SK-N-SH treated with all-trans-retinoic acid at 6 μM for 48 hours (cell line): ENCODE data around the gene MIDN.
A peak's percentile ranks its signal among the peaks of the same experiment; 100 is the strongest.

Source experiments
- ATAC-seq: fragments of 200-7000 bp; cut with Tn5 transposase; 3 replicates; pipeline ENCODE4 v1.9.1; 2020; ENCODE audit warnings: mild to moderate bottlenecking, moderate library complexity
- ARNTL ChIP-seq: fragments of 450-650 bp; formaldehyde crosslinking; IDR thresholded peaks from 2 replicates; pipeline ENCODE4 v1.5.0; 2020; ENCODE audit warnings: low read depth, mild to moderate bottlenecking, moderate library complexity, borderline replicate concordance
- BACH2 ChIP-seq: fragments of 250-450 bp; sonication (Bioruptor Pico); IDR thresholded peaks from 2 replicates; pipeline ENCODE4 v1.9.0; 2021; ENCODE audit warnings: mild to moderate bottlenecking, borderline replicate concordance
- CREB5 ChIP-seq: fragments of 250-450 bp; sonication (Bioruptor Pico); IDR thresholded peaks from 2 replicates; pipeline ENCODE4 v1.5.1; 2020; ENCODE audit warnings: low read depth, mild to moderate bottlenecking, moderate library complexity
- CSDC2 ChIP-seq: fragments of 250-450 bp; sonication (Bioruptor Pico); IDR thresholded peaks from 2 replicates; pipeline ENCODE4 v1.5.0; 2020; ENCODE audit warnings: mild to moderate bottlenecking, moderate library complexity
- CSRNP3 ChIP-seq: fragments of 250-450 bp; sonication (Bioruptor Pico); IDR thresholded peaks from 2 replicates; pipeline ENCODE4 v1.5.1; 2021; ENCODE audit warnings: mild to moderate bottlenecking, moderate library complexity
- ESRRG ChIP-seq: fragments of 250-450 bp; sonication (Bioruptor Pico); IDR thresholded peaks from 2 replicates; pipeline ENCODE4 v1.6.1; 2021; ENCODE audit warnings: mild to moderate bottlenecking
- GLIS3 ChIP-seq: fragments of 250-450 bp; sonication (Bioruptor Pico); IDR thresholded peaks from 2 replicates; pipeline ENCODE4 v1.5.0; 2020; ENCODE audit warnings: mild to moderate bottlenecking, moderate library complexity
- ISL1 ChIP-seq: fragments of 250-450 bp; sonication (Bioruptor Pico); IDR thresholded peaks from 2 replicates; pipeline ENCODE4 v2.1.2; 2022; ENCODE audit warnings: mild to moderate bottlenecking, moderate library complexity
- PPARA ChIP-seq: fragments of 250-450 bp; sonication (Bioruptor Pico); IDR thresholded peaks from 2 replicates; pipeline ENCODE4 v1.5.0; 2020; ENCODE audit warnings: mild to moderate bottlenecking, borderline replicate concordance
- RARB ChIP-seq: fragments of 250-450 bp; sonication (Bioruptor Pico); IDR thresholded peaks from 2 replicates; pipeline ENCODE4 v1.8.0; 2021; ENCODE audit warnings: mild to moderate bottlenecking, moderate library complexity
- SNAI2 ChIP-seq: fragments of 250-450 bp; sonication (Bioruptor Pico); IDR thresholded peaks from 2 replicates; pipeline ENCODE4 v1.5.0; 2020; ENCODE audit warnings: mild to moderate bottlenecking, moderate library complexity
- TCF4 ChIP-seq: fragments of 250-450 bp; sonication (Bioruptor Pico); IDR thresholded peaks from 2 replicates; pipeline ENCODE4 v1.8.0; 2021; ENCODE audit warnings: mild to moderate bottlenecking, moderate library complexity, borderline replicate concordance
- TOX ChIP-seq: fragments of 250-450 bp; sonication (Bioruptor Pico); IDR thresholded peaks from 2 replicates; pipeline ENCODE4 v1.8.0; 2021; ENCODE audit warnings: mild to moderate bottlenecking, moderate library complexity, borderline replicate concordance
- TSHZ2 ChIP-seq: fragments of 250-450 bp; sonication (Bioruptor Pico); IDR thresholded peaks from 2 replicates; pipeline ENCODE4 v1.5.0; 2020; ENCODE audit warnings: mild to moderate bottlenecking, moderate library complexity
- ZC3H10 ChIP-seq: fragments of 250-450 bp; sonication (Bioruptor Pico); IDR thresholded peaks from 2 replicates; pipeline ENCODE4 v1.5.1; 2021; ENCODE audit warnings: mild to moderate bottlenecking, moderate library complexity
- ZFP3 ChIP-seq: fragments of 250-450 bp; sonication (Bioruptor Pico); IDR thresholded peaks from 2 replicates; pipeline ENCODE4 v1.5.0; 2020; ENCODE audit warnings: mild to moderate bottlenecking, moderate library complexity
- ZFP30 ChIP-seq: fragments of 450-650 bp; formaldehyde crosslinking; IDR thresholded peaks from 2 replicates; pipeline ENCODE4 v1.5.0; 2022; ENCODE audit warnings: mild to moderate bottlenecking, moderate library complexity
- ZNF565 ChIP-seq: fragments of 450-650 bp; formaldehyde crosslinking; conservative IDR thresholded peaks from 2 replicates; pipeline ENCODE4 v1.5.0; 2020; ENCODE audit warnings: low read depth, mild to moderate bottlenecking, moderate library complexity
- ZNF70 ChIP-seq: fragments of 450-650 bp; formaldehyde crosslinking; IDR thresholded peaks from 2 replicates; pipeline ENCODE4 v1.5.0; 2020; ENCODE audit warnings: mild to moderate bottlenecking, moderate library complexity
- ZNF8 ChIP-seq: fragments of 450-650 bp; formaldehyde crosslinking; IDR thresholded peaks from 2 replicates; pipeline ENCODE4 v1.5.0; 2020; ENCODE audit warnings: mild to moderate bottlenecking, moderate library complexity

Gene MIDN

DNA sequence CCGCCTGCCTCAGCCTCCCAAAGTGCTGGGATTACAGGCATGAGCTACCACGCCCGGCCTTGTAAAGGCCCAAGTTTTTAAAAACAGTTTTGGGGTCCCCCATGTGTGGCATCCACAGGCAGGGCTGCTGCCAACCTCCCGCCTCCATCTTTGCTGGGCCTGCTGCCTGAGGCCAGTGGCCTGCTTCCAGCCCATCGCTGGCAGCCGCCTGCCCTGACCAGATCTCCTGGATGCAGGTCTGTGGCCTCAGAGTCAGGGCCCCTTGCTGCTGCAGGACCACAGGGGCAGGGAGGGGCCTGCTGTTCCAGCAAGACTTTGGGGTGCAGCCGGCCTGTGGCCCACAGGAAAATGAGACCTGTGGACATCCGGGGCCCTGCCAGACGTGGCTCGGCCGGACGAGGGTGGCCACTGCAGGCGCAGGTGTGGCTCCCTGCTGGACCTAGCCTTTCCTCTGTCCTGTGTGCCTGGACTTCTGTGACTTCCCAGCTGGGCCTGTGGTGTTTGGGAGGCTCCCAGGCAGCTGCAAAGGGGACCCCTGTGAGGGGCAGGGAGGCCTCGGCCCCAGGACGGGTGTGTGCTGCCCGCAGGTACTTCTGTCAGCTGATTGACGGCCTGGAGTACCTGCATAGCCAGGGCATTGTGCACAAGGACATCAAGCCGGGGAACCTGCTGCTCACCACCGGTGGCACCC, 28.5 kb upstream of the MIDN start:
- ATAC-seq = no peak
- TF ChIP-seq CSRNP3 (CRISPR knock-in tag) (no peak), ZC3H10 (CRISPR knock-in tag) (no peak), PPARA (CRISPR knock-in tag) (no peak), ESRRG (CRISPR knock-in tag) (no peak), TOX (CRISPR knock-in tag) (no peak), TSHZ2 (CRISPR knock-in tag) (no peak), ZFP3 (no peak)

- TF ChIP-seq ARNTL (CRISPR knock-in tag) (no peak), ZNF70 (CRISPR knock-in tag) (no peak)
Observed at GRCh38 chr19:1220477-1220930, 27.9 kb upstream of the MIDN start.

GRCh38 chr19:1220976-1221903, 27.1 kb upstream of the MIDN start:
- no peak for TF ChIP-seq ESRRG (CRISPR knock-in tag)
- no peak for TF ChIP-seq ZC3H10 (CRISPR knock-in tag)
- TF ChIP-seq RARB (CRISPR knock-in tag) = no peak
- TF ChIP-seq TCF4 (CRISPR knock-in tag) = no peak
- no peak for TF ChIP-seq TSHZ2 (CRISPR knock-in tag)
- peak; percentile 53 for ATAC-seq

More at GRCh38 chr19:1220477-1220930, 27.9 kb upstream of the MIDN start:
- no peak for ATAC-seq

GRCh38 chr19:1221904-1222255, 26.5 kb upstream of the MIDN start:
- TF ChIP-seq ISL1 = no peak
- TF ChIP-seq CSDC2 (CRISPR knock-in tag) = no peak
- no peak for TF ChIP-seq ZFP3
- TF ChIP-seq BACH2 (CRISPR knock-in tag) = no peak
- TF ChIP-seq CREB5 (CRISPR knock-in tag) = no peak
- TF ChIP-seq ZNF70 (CRISPR knock-in tag) = no peak
- no peak for TF ChIP-seq TSHZ2 (CRISPR knock-in tag)
- TF ChIP-seq PPARA (CRISPR knock-in tag) = no peak
- TF ChIP-seq ZC3H10 (CRISPR knock-in tag) = no peak
- TF ChIP-seq ZNF565 = no peak
- TF ChIP-seq ZFP30 (CRISPR knock-in tag) = no peak
- no peak for TF ChIP-seq TOX (CRISPR knock-in tag)
- TF ChIP-seq GLIS3 (CRISPR knock-in tag) = no peak
- no peak for TF ChIP-seq RARB (CRISPR knock-in tag)
- no peak for TF ChIP-seq ZNF8 (CRISPR knock-in tag)
- no peak for TF ChIP-seq SNAI2 (CRISPR knock-in tag)
- TF ChIP-seq, all 23 proteins: peak for 0
- no peak for ATAC-seq
